Glomerular endothelial cell (primary cell): ENCODE results near the gene PARS2. TPM values are rescaled to one million over a fixed set of nuclear protein-coding genes. Genes with fewer than 3 reads are reported as not detected.
"Not testable (repeated sequence)": the region's sequence is repeated elsewhere in the genome, so short reads cannot be mapped to it uniquely, and the experiment has no call there.

Experiments
- DNase-seq: peaks from one replicate; pipeline ENCODE4 v3.0.0-alpha.2; 2011; ENCODE audit warnings: low read depth, low spot score; ENCODE audit errors: extremely low read depth
- total RNA-seq: library from RNA; depleted of rRNA; stranded (reverse); fragments of >200 nt; gene quantifications from 2 replicates; pipeline ENCODE4 v1.2.3, GENCODE V29; 2015

Gene PARS2
- total RNA-seq, 1 donor from 2014 or later = 4.9 TPM

DNA sequence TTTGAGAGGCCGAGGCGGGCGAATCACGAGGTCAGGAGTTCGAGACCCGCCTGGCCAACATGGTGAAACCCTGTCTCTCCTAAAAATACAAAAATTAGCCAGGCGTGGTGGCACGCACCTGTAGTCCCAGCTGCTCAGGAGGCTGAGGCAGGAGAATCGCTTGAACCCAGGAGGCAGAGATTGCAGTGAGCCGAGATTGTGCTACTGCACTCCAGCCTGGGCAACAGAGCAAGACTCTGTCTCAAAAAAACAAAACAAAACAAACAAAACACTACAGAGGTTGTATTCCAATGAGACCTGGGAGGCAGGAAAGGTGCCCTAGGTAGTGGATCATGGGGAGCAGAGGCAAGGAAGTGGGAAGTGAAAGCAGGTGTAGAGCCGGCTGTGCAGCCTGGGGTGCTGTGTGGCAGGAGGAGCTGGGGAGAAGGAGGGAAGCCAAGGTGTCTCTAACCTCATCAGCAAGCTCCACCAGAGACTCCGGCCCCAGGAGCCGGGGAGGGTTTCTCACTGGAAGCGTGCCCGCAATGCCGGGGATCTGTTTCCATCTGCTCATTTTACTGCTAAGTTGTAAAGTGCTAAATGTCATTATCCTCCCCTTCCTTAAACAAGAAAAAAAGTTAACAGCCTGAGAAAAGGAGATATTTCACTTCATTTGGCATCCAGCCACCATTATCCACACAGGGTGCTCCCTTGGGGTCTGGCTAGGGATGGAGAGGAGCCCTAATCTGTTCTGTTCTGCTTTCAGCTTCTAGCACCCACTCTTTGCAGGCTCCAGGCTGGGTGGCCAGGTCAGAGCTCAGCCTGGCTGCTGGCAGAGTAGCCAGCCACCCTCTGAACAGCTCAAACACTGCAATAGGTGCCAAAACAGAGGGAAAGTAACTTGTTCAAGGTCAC lies 11.8 kb upstream of the PARS2 start:
- DNase-seq = not testable (repeated sequence)

DNA sequence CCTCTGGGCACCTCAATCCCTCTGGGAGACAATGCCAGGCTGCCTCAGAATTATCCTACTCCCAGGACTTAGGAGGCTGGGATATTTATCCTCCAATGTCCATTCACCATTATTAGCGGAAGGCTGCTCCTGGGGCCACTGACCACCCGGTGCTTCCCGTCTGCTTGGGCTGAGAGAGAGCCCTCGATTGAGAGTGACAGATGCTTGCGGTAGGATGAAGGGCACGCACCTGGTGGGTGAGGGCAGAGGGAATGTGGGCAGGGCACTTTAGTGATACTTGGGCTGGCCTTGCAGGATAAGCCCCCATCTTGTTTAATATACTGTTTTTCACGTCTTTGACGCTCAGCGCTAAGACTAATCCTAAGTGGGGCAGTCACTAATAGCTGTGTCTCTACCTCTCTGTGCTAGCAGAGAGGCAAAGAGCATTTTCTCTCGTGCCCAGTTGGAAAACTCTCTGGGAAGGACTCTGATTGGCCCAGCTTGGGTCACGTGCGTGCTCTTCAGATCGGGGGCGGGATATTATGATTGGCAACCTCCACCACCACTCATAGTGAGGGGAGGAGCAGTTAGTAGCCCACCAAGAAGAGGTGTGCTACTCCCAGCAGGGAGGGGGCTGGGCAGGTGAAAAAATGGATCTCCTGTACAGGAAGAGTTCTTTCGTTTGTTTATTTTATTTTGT lies 10.6 kb upstream of the PARS2 start:
- DNase-seq = no peak

DNA sequence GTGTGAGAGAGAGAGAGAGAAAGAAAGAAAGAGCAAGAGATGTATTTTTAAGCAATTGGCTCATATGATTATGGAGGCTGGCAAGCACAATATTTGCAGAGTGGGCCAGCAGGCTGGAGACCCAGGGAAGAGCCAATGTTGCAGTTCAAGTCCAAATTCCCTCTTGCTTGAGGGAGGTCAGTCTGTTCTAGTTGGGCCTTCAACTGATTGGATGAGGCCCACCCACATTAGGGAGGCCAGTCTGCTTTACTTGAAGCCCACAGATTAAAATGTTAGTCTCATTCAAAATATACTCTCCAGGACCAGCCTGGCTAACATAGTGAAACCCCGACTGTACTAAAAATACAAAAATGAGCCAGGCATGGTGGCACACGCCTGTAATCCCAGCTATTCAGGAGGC lies 8.6 kb upstream of the PARS2 start:
- DNase-seq = no peak

DNA sequence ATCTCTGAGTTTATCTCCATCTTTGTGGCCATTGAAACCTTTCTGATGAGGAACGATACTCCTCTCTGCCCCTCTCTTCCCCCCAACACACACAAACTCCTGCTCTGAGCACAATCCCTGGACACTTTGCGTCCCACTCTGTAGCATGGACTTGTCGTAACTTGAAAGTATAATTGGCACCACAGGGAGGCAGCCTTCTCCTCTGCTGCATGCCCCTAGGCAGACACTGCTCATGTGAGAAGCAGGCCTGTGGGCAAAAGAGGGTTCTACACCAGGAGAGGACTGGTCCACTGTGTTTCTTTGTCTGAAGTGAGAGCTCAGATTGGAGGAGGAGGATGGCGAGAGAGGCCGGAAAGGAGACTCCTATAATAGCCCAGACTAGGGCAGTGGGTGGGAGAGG lies 3.8 kb upstream of the PARS2 start:
- DNase-seq = no peak

DNA sequence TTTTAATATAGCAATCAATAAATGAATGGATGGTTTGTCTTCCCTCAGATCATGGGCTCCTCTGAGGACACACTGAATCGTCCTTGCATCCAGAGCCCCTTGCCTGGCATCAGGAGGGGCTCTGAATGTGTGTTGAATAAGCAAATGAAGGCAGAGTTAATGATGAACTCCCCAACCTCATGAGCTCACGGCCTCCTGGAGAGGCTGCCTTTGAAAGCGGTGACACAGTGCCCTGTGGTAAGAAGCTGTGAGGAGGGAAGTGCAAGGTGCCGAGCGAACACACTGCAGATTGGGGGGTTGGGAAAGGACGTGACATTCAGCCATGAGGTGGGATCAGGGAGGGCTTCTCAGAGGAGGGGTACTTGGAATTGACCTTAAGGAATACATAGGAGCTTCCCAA lies 3.2 kb upstream of the PARS2 start:
- no peak for DNase-seq

DNA sequence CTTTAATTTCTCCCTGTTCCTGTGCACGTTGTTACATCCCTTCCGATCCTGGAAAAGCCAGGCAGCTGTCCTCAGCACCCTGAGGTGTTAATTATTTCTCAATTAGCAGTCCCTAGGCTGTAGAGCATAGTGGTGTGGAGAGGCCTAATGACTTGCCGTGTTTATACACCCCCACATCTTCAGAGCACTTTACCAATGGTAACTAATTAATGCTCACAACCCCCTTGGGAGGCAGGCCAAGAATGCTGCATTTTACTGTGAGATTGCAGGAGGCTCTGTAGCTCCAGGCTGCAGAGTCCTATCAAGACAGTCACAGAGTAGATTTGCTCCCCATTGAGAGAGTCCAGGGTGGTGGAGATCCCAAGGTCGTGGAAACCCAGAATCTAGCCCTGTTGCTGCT lies 2.4 kb upstream of the PARS2 start:
- DNase-seq = no peak

DNA sequence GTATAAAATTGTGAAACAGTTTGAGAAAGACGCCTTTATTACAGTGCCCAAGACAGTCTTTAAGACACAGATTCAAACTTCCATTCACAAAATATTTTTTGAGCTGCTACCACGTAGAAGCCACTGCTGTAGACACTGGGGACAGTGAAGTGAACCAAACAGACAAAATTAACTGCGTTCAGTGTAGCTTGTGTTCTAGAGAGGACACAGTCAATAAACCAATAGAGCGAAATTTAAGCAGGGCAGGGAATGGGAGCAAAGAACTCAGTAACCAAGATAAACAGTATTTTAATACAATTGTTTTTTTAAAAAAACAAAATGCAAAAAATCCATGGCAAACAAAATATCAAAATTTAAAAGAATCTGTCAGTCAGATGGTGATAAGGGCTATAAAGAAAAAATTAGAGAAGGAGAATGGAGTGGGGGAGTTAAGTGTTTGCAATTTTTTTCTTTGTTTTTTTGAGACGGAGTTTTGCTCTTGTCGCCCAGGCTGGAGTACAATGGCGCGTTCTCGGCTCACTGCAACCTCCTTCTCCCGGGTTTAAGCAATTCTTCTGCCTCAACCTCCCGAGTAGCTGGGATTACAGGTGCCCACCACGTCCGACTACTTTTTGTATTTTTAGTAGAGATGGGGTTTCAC lies 719 bp upstream of the PARS2 start:
- no peak for DNase-seq

DNA sequence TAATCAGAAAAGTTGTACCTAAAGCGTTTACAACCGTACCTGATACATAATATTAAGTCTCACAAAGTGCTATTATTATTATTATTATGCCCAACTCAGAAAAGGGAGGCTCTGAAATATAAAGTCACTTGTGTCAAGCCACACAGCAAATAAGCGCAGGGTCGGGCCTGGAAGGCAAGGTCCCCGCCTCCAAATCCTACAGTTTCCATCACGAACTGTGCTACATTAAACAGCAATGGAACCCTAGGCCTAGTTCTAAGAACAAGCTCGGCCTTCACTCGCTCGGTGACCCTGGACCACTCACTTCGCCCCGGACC lies 549 bp downstream of the PARS2 start:
- DNase-seq = no peak

DNA sequence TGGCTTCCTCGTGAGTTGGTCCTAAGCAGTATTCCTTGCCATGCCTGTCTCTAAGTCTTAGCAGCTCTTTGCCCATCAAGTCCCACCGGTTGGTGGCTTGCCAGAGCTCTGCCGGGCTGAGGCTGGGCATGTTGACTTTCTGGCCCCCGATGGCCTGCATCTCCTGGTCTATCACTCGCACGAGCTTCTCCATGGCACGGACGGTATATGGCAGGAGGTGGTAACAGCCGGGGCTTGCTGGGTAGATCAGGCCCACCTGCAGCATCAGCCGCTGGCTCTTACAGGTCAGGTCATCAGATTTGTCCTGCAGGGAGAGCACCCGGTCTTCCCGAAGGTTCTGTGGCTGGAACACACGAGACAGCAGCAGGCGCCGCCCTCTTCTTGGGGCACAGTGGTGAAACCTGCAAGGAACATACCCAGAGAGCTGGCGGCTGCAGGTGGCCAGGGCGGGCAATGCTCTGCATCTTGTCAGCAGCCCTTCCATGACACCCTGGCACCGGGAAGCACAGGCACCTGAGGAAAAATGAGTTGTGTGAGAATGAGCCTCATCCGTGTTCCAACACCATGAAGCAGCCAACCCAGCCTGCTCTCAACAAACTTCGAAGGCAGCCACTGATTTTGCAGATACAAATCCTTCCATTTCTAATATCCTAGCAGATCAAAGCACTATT lies 5.5 kb downstream of the PARS2 start:
- DNase-seq = no peak

DNA sequence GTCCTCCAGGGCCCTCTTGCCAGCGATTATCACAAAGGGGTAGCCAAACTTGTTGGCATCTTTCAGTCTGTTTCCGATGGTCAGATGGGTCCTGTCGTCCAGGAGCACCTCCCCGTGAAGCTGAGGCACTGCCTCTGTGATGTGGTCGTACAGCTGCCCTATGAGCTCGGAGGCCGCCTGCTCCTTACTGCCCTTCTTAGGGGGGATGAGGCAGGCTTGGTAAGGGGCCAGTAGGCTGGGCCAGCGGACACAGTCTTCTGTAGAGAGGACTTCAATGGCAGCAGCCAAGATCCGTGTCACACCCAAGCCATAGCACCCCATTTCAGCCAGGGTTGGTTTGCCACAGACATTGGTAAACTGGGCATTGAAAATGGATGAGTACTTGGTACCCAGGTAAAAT lies 6.5 kb downstream of the PARS2 start:
- no peak for DNase-seq

DNA sequence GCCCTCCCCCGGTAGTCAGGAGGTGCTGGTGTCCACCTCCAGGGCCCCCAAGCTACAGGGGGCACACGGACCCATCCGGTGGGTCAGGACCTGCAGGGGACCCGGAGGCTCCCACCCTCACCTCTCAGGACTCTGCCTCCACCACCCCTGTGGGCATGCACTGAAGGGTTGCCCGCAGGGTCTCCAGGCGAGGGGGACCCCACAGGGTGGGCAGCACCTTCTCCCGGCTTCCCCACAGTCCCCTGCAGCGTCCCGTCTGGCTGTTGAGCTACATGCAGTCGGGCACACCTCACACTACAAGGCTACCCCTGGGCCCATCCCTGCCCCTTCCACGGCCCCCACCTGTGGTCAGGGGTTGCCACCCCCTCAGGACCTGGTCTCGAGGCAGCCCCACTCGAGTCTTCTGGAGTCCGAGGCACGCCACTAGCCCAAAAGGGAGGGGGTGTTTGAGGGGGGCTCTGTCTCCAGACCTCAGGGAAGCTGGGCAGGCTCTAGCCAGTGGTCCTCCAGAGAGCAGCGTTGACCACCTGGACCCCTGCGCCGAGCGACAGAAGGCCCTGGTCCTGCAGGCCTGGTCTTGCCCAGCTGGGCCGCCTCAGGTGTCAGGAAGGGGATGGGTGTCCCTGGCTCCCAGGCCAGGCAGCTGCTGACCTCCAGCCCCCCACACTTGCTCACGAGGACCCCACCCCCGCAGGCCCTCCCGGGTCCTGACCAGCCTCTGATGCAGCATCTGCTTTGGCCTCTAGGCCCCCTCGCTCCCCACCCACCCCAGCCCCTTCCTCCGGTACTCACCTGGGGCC lies 9.6 kb downstream of the PARS2 start:
- DNase-seq = no peak

DNA sequence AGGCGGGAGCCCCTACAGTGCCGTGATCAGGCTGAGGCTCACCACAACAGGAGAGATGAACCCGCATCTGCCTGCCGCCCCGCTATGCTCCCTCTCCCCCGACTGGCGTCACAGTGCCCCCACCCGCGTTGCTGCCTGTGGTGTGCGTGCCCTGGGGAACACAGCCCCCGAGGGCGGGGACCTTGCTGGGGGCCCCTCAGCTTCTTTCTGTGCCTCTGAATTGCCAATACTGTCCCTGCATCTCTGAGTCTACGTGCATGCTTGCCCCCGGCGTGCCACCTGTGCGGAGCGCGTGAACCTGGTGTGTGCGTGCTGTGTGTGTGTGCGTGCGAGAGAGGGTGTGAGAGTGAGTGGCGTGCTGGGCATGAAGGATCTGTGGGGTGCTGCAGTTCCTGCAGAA lies 10.3 kb downstream of the PARS2 start:
- no peak for DNase-seq

DNA sequence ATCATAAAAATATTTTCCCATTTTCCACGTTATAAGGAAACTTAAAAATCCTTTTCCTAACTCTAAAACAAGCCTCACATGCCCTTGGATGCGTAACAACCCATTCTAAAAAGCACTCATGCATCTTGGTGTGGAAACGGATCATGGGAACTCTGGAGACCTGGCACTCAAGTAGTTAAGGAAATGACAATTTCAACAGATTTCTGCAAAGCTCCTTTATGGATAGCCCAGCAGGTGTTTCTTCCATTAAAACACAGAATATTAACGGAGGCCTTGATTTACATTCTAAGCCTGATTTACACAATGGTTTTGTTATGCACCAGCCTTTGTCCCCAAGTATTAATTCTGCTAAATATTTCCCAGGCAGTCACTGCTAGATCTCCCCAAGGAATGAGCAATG lies 12.9 kb downstream of the PARS2 start:
- DNase-seq = no peak

DNA sequence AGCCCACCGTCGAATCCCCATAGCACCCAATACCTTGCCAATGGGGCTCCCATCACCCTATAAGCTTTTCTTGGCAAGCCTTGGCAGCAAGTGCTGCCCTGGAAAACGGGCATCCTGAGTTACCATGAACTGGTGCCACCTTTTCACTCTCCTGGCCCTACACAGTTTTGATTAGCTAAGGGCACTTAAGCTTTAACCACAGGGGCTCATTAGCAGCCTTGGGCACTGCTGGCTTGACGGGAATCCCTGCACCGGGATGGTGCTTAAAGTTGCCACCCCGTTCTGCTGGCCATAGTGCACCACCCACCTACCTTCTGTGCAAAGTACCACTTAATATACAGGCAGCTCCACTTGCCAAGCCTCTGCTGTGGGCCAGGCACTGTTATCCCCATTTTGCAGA lies 13.7 kb downstream of the PARS2 start:
- DNase-seq = no peak

DNA sequence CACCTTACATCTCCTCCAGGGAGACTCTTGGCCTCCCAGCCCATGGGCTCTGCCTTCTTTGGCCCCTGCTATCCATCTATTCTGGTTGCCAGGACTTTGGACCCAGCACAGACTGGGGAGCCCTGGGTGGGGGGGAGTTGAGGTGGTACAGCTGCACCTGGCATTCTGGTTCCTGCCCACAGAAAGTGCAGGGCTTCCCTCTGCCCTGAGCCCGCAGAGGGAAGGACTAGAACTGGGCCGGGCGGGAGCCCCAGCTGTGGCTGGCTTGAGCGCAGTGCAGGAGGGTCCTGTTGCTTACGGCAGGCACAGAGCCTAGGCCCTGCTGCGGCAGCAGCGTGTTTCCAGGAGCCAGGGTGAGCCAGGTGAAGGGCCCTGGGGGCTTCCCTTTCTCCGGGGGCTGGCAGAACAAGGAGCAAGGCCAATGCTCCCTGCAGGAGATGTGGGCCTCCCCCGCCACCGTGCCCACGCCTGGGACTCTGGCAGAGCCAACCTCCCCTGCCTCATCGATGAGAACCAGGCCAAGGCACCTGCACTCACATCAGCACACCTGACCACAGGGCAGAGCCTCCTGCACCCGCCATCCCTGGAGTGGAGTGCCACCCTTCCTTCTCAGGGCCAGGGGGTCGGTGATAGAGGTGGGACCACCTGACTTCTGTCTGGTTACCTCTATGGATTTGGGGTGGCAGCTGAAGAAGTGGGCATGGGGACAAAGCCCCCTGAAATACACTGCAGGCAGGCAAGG lies 16.1 kb downstream of the PARS2 start:
- DNase-seq = no peak

DNA sequence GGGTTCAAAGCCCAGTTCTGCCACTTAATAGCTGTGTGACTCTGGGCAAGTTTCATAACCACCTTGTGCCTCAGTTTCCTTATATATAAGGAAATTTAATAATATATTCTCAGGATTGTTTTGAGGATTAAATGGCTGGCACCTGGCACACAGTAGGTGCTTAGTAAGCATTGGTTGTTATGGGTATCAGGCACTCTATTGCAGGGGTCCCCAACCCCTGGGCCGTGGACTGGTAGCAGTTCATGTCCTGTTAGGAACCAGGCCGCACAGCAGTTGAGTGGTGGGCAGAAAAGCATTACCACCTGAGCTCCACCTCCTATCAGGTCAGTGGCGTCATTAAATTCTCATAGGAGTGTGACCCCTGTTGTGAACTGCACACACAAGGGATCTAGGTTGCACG lies 18.5 kb downstream of the PARS2 start:
- DNase-seq = no peak

DNA sequence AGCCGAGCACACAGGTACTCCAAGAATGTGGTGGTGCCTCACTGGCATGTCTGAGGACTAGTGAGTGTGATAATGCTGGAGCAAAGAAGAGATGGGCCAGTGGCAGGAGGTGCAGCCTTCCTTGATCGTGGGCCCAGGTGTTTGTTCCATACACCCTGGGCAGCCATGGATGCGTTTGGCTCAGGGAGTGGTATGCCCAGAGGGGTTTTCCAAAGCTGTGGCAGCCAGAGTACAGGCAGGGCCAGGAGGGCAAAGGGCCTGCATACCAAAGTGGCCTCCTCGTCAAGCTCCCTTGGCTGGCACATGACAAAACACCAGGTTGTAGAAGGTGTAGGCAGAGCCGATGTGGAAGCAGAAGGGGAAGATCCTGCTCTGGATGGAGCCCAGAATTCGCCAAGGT lies 19.0 kb downstream of the PARS2 start:
- no peak for DNase-seq

DNA sequence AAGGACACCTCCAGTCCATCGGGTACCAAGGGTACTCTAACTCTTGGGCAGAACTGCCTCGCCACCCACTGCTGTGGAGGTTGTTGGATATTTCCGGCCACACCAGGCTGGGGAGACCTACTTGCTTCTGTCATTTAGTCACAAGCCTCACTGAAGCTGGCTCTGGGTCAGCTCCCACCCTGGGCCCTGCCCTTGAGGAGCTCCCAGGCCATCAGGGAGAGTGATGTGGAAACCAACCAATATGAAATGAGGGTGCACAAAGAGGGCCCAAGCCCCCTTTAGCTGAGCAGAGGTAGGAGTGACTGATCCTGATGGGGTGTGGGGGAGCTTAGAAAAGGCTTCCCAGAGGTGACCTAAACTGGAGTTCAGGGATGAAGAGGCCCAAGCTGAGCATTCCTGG lies 19.6 kb downstream of the PARS2 start:
- DNase-seq = no peak

DNA sequence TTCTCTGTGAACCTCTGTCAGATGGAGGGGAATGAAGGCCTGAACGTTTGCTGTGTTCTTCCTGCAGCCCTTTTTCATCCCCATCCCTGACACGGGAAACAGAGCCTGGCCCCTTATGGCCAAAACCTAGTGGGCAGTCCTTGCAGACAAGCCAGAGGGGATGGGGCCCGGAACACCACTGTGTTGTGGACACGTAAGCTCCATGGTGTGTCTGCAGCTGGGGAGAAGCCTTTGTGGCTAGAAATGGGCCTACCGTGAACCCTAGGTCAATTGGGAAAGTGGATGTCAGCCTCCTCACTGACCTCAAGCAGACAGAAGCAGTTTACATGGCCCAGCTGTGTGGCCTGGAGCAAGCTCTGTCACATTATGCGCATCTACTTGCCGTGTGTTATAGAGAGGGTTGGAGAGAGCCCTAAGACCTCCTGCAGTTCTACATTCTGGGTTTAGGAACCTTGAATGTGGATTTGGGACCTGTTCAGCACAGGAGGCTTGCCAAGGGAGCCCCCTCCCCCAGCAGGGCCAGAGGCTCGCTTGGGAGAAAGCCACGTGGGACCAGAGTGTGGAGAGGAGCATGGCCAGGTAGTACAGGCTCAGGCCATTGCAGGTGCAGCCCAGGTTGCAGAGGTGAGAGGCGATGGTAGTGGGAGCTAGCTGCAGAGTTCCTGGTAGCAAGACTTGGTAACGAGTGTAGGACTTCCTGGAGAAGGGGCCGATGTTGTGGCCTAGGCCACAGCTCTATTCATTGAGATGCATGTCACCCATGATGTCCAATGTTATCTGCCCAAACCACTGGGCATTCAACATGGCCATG lies 20.7 kb downstream of the PARS2 start:
- DNase-seq = no peak
